H9 (cell line): Measurements from ENCODE around the gene MCF2L2. TPM values are rescaled to one million over a fixed set of nuclear protein-coding genes. Genes with fewer than 3 reads are reported as not detected.

ENCODE experiments used
- DNase-seq: peaks from one replicate; pipeline ENCODE4 v3.0.0-alpha.2; 2017
- H2AFZ ChIP-seq: one replicate; pipeline ENCODE4 v1.6.1; 2013; ENCODE audit warnings: mild to moderate bottlenecking, low read length, control low read depth, moderate library complexity
- H2AK5ac ChIP-seq: 2 replicates; pipeline ENCODE4 v1.6.1; 2013; ENCODE audit warnings: low read length, control low read depth, mixed read lengths; ENCODE audit not compliant: insufficient read length
- H2BK120ac ChIP-seq: one replicate; pipeline ENCODE4 v1.6.1; 2013; ENCODE audit warnings: low read depth, mild to moderate bottlenecking, low read length, control low read depth, inconsistent platforms; ENCODE audit not compliant: poor library complexity, severe bottlenecking
- H2BK12ac ChIP-seq: 2 replicates; pipeline ENCODE4 v1.6.1; 2013; ENCODE audit warnings: low read length, control low read depth, mixed read lengths, low read depth; ENCODE audit not compliant: insufficient read length
- H2BK15ac ChIP-seq: 2 replicates; pipeline ENCODE4 v1.6.1; 2013; ENCODE audit warnings: low read depth, low read length, control low read depth
- H2BK20ac ChIP-seq: one replicate; pipeline ENCODE4 v1.6.1; 2013; ENCODE audit warnings: low read depth, mild to moderate bottlenecking, low read length, control low read depth, inconsistent platforms; ENCODE audit not compliant: poor library complexity, severe bottlenecking
- H2BK5ac ChIP-seq: 2 replicates; pipeline ENCODE4 v1.6.1; 2013; ENCODE audit warnings: low read length, control low read depth, mixed read lengths; ENCODE audit not compliant: insufficient read length
- H3K14ac ChIP-seq: 2 replicates; pipeline ENCODE4 v1.6.1; 2013; ENCODE audit warnings: low read length, control low read depth; ENCODE audit not compliant: insufficient read depth
- H3K18ac ChIP-seq: 2 replicates; pipeline ENCODE4 v1.6.1; 2013; ENCODE audit warnings: low read depth, mild to moderate bottlenecking, mixed read lengths, low read length, control low read depth; ENCODE audit not compliant: insufficient read length
- H3K23ac ChIP-seq: 2 replicates; pipeline ENCODE4 v1.6.1; 2013; ENCODE audit warnings: low read length, control low read depth, mixed read lengths, low read depth; ENCODE audit not compliant: insufficient read length
- H3K23me2 ChIP-seq: 2 replicates; pipeline ENCODE4 v1.6.1; 2013; ENCODE audit warnings: low read depth, mild to moderate bottlenecking, mixed read lengths, low read length, control low read depth; ENCODE audit not compliant: insufficient read length, poor library complexity, severe bottlenecking
- H3K27ac ChIP-seq: 2 replicates; pipeline ENCODE4 v1.5.1; 2013; ENCODE audit warnings: low read length, control low read depth, mixed read lengths, low read depth; ENCODE audit not compliant: insufficient read length
- H3K27me3 ChIP-seq: 2 replicates; pipeline ENCODE4 v1.6.1; 2013; ENCODE audit warnings: low read length, control low read depth, inconsistent platforms; ENCODE audit not compliant: insufficient read depth
- H3K4ac ChIP-seq: 2 replicates; pipeline ENCODE4 v1.6.1; 2013; ENCODE audit warnings: low read depth, mild to moderate bottlenecking, control low read depth, inconsistent platforms, low read length, moderate library complexity
- H3K4me1 ChIP-seq: 2 replicates; pipeline ENCODE4 v1.6.1; 2013; ENCODE audit warnings: low read length, control low read depth, inconsistent platforms; ENCODE audit not compliant: insufficient read depth
- H3K4me2 ChIP-seq: 2 replicates; pipeline ENCODE4 v1.6.1; 2013; ENCODE audit warnings: low read length, control low read depth, mixed read lengths; ENCODE audit not compliant: insufficient read length, insufficient read depth
- H3K56ac ChIP-seq: 2 replicates; pipeline ENCODE4 v1.6.1; 2013; ENCODE audit warnings: low read depth, mild to moderate bottlenecking, mixed read lengths, low read length, control low read depth; ENCODE audit not compliant: insufficient read length
- H3K79me1 ChIP-seq: 2 replicates; pipeline ENCODE4 v1.6.1; 2013; ENCODE audit warnings: low read depth, mild to moderate bottlenecking, moderate library complexity, low read length, control low read depth, inconsistent platforms; ENCODE audit not compliant: insufficient read depth, poor library complexity, severe bottlenecking
- H3K79me2 ChIP-seq: 2 replicates; pipeline ENCODE4 v1.6.1; 2013; ENCODE audit warnings: low read length, control low read depth, inconsistent platforms; ENCODE audit not compliant: insufficient read depth
- H3K9ac ChIP-seq: 2 replicates; pipeline ENCODE4 v1.6.1; 2013; ENCODE audit warnings: low read length, control low read depth, mixed read lengths; ENCODE audit not compliant: insufficient read length; ENCODE audit errors: extremely low read depth
- H3K9me3 ChIP-seq: one replicate; pipeline ENCODE4 v1.6.1; 2013; ENCODE audit warnings: low read depth, low read length, inconsistent platforms; ENCODE audit not compliant: control insufficient read depth
- H3T11ph ChIP-seq: one replicate; pipeline ENCODE4 v1.6.1; 2013; ENCODE audit warnings: mild to moderate bottlenecking, low read length, control low read depth, inconsistent platforms
- H4K20me1 ChIP-seq: one replicate; pipeline ENCODE4 v1.6.1; 2013; ENCODE audit not compliant: control insufficient read depth, insufficient read length, insufficient read depth
- H4K5ac ChIP-seq: 2 replicates; pipeline ENCODE4 v1.6.1; 2013; ENCODE audit warnings: low read depth, mild to moderate bottlenecking, mixed read lengths, low read length, control low read depth; ENCODE audit not compliant: insufficient read length
- H4K8ac ChIP-seq: replicated peaks from 2 replicates; pipeline ENCODE4 v1.6.1; 2013; ENCODE audit warnings: low read length, control low read depth, mixed read lengths, low read depth; ENCODE audit not compliant: insufficient read length
- H4K91ac ChIP-seq: 2 replicates; pipeline ENCODE4 v1.6.1; 2013; ENCODE audit warnings: low read depth, mild to moderate bottlenecking, moderate library complexity, mixed read lengths, low read length, control low read depth; ENCODE audit not compliant: insufficient read length
- H3K27ac Mint-ChIP-seq, 3 experiments: 2 replicates in 2 of 3; 3 replicates in 1 of 3; pipeline ENCODE4 v1.8.0; 2020 to 2021; ENCODE audit warnings: mixed read lengths in 3 of 3, mild to moderate bottlenecking in 1 of 3, moderate library complexity in 1 of 3
- H3K27me3 Mint-ChIP-seq: 2 replicates; pipeline ENCODE4 v1.8.0; 2021; ENCODE audit warnings: low read depth, mild to moderate bottlenecking, moderate library complexity, mixed read lengths
- H3K36me3 Mint-ChIP-seq, 3 experiments: 2 replicates in 2 of 3; 3 replicates in 1 of 3; pipeline ENCODE4 v1.8.0; 2020 to 2021; ENCODE audit warnings: low read depth in 3 of 3, mixed read lengths in 3 of 3; ENCODE audit not compliant: insufficient read depth in 1 of 3
- H3K4me1 Mint-ChIP-seq, 2 experiments: 2 replicates each; pipeline ENCODE4 v1.8.0; 2020; ENCODE audit warnings: mixed read lengths in 2 of 2
- H3K4me3 Mint-ChIP-seq, 2 experiments: 2 replicates in 1 of 2; 3 replicates in 1 of 2; pipeline ENCODE4 v1.8.0; 2020 to 2021; ENCODE audit warnings: mild to moderate bottlenecking in 2 of 2, mixed read lengths in 2 of 2, moderate library complexity in 1 of 2
- H3K9me3 Mint-ChIP-seq, 2 experiments: 2 replicates in 1 of 2; 3 replicates in 1 of 2; pipeline ENCODE4 v1.8.0; 2020; ENCODE audit warnings: mild to moderate bottlenecking in 2 of 2, mixed read lengths in 2 of 2, moderate library complexity in 1 of 2
- WGBS: extraction: QIAGEN DNeasy Blood & Tissue Kit; methylation state at CpG from one replicate; pipeline ENCODE4 v1.1.7; 2013; ENCODE audit warnings: missing lambda C conversion rate, low lambda C conversion rate, mixed read lengths; ENCODE audit not compliant: insufficient read length; ENCODE audit errors: extremely low coverage; 5-methylcytosine and 5-hydroxymethylcytosine counted together
- total RNA-seq: library from RNA; stranded (reverse); gene quantifications from 2 replicates; pipeline ENCODE4 v1.2.1, GENCODE V29; 2021
- TF ChIP-seq, protein P1 (sequence below): fragments of 200-600 bp; sonication (generic); conservative IDR thresholded peaks from 3 replicates; pipeline ENCODE4 v1.8.0; 2021; ENCODE audit warnings: antibody characterized with exemption, mild to moderate bottlenecking

The MCF2L2 gene
- total RNA-seq, 1 experiment from 2014 or later, result 6.4 TPM

DNA sequence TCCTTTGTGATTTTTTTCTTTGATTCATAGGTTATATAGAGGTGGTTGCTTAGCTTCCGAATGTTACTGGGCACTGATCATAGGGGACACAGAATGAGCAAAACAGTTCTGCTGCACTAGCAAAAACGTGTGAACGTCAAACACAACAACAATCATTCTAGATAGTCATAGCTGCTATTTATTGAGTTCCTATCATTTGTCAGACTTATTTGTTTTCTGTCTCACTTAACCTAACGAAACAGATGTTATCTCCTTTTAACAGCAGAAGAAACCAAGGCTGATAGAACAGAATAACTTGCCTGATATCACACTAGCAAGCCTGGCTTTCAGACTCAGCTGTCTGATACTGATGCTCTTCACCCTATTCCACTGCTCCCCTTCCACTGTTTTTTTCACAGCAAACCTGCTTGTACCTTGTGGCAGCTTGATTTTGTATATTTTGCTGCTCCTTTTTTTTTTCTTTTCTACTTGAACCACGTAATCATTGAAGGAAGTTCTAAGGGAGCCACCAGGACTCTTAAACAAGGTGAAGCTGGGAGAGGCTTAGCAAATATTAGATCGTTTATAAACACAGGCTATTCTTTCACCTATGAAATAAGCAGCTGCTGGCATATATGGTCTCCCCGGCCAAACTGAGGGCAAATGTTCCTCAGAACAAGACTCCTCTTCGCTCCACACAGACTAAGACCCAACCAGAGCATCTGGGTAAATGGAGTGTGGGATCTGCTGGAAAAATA, 78.8 kb downstream of the MCF2L2 start:
- no peak for DNase-seq
- Histone ChIP-seq H3K23me2 (no peaks in the 10 kb centered on the region), H3K79me1 (no peaks in the 10 kb centered on the region), H4K91ac (no peak overlapping the region), H3K14ac (no peak overlapping the region), H3K27me3 (no peaks in the 10 kb centered on the region), H3K23ac (no peak overlapping the region), H3K56ac (no peak overlapping the region), H3K4me1 (no peaks in the 10 kb centered on the region), H2BK15ac (no peak overlapping the region), H2BK5ac (no peak overlapping the region), H4K20me1 (no peaks in the 10 kb centered on the region), H2AFZ (no peak overlapping the region), H3K9ac (no peak overlapping the region), H3K9me3 (no peaks in the 10 kb centered on the region), H3K79me2 (no peaks in the 10 kb centered on the region), H3K18ac (no peak overlapping the region), H3K4me2 (no peak overlapping the region), H4K5ac (no peak overlapping the region), H4K8ac (no peak overlapping the region), H3T11ph (no peak overlapping the region), H2AK5ac (no peak overlapping the region), H3K4ac (no peak overlapping the region), H2BK120ac (no peak overlapping the region), H3K27ac (no peak overlapping the region), H2BK20ac (no peak overlapping the region), H2BK12ac (no peak overlapping the region)
- H3K4me3 Mint-ChIP-seq, result no peak overlapping the region
- peaks cover 0 to 12% (median 10%) of the 10 kb centered on the region in 3 experiments; a peak in 4 of 7 replicates for H3K36me3 Mint-ChIP-seq
- H3K27me3 Mint-ChIP-seq, result peaks cover 3% of the 10 kb centered on the region
- no peak overlapping the region for H3K27ac Mint-ChIP-seq
- H3K4me1 Mint-ChIP-seq, result peaks cover 0 to 6% of the 10 kb centered on the region in 2 experiments; a peak in 1 of 4 replicates
- H3K9me3 Mint-ChIP-seq, result peaks cover 11 to 18% of the 10 kb centered on the region in 2 experiments; a peak in 4 of 5 replicates
- TF ChIP-seq, protein P1, sequence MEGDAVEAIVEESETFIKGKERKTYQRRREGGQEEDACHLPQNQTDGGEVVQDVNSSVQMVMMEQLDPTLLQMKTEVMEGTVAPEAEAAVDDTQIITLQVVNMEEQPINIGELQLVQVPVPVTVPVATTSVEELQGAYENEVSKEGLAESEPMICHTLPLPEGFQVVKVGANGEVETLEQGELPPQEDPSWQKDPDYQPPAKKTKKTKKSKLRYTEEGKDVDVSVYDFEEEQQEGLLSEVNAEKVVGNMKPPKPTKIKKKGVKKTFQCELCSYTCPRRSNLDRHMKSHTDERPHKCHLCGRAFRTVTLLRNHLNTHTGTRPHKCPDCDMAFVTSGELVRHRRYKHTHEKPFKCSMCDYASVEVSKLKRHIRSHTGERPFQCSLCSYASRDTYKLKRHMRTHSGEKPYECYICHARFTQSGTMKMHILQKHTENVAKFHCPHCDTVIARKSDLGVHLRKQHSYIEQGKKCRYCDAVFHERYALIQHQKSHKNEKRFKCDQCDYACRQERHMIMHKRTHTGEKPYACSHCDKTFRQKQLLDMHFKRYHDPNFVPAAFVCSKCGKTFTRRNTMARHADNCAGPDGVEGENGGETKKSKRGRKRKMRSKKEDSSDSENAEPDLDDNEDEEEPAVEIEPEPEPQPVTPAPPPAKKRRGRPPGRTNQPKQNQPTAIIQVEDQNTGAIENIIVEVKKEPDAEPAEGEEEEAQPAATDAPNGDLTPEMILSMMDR, result no peak
- WGBS, result no CpG with 5 or more reads among the region's 8 CpGs
